Purkinje cell (primary cell): ENCODE measurements around the gene PSMD10. TPM values are rescaled to one million over a fixed set of nuclear protein-coding genes. Genes with fewer than 3 reads are reported as not detected.

Experiments
- polyA plus RNA-seq: library from polyadenylated mRNA; unstranded; fragments of >200 nt; fragmentation: Nextera tagmentation; gene quantifications from 2 replicates; pipeline ENCODE4 v1.2.1, GENCODE V29; 2014

Gene PSMD10, protein sequence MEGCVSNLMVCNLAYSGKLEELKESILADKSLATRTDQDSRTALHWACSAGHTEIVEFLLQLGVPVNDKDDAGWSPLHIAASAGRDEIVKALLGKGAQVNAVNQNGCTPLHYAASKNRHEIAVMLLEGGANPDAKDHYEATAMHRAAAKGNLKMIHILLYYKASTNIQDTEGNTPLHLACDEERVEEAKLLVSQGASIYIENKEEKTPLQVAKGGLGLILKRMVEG
- 81.6 and 127 TPM in 2 replicates for polyA plus RNA-seq

DNA sequence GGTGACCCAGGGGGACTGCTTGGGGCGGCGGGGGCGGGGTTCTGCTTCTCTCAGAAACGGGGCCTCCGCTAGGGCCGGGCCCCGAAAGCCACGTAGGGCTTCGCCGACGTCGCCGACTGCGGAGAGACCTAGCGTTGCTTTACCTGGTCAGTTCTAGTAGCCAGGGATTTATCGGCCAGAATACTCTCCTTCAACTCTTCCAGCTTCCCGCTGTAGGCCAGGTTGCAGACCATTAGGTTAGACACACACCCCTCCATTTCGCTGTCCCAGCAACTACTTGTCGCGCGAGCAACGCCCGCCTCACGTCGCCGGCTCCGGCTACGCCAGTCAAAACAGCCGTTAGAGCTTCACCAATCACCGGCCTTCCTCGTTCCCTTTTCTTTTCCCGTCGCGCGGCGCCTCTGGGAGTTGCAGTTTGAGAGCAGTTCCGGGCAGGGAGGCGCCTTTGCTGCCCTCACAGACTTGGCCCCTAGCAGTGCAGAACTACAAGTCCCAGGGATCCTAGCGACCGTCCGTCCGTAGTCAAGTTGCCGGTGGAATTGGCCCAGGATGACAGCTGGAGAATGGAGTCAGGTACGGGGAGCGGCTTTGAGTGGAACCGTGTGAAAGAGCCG is at the start of gene PSMD10, which contains the start of gene ATG4A:
TSS of gene PSMD10 (minus strand) at position 279 of the 614 bp plus-strand sequence. CDS start at position 257, 22 bp downstream.
TSS of gene ATG4A (plus strand) at position 515 of the 614 bp plus-strand sequence. CDS start at position 564, 49 bp downstream.

DNA sequence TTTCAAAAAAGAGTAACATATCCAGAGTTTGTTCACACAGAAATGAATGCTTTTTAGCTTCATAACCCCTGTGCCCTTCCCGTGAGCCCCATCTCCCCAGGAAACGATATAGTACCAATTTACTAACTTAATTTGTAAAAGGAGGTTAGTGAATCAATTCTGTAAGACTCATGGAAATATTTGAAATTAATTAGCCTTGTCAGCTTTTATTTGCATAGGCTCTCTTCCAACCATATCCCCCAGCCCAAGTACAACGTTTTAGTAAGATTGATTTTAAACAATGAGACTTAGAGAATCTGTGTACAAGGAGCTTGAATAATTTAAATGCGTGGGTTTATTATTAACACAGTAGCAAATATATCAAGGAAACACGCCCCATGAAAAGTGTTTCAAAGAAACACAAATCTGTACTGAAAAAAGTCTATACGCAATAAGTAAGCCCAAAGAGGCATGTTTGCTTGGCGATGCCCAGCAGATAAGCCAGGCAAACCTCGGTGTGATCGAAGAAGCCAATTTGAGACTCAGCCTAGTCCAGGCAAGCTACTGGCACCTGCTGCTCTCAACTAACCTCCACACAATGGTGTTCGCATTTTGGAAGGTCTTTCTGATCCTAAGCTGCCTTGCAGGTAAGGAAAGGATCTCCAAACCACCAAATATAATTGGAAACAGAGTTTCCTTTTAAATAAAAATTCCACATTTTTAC is 46.6 kb downstream of the PSMD10 start, which contains the start of gene VSIG1:
TSS of gene VSIG1 (plus strand) at position 512 of the 703 bp plus-strand sequence. CDS start at position 578, 66 bp downstream.

Other genes starting within 250 kb of the PSMD10 start
- gene TEX13B, start 109.2 kb downstream of the PSMD10 start, polyA plus RNA-seq: not detected in 2 replicates
- gene VSIG1, start 46.5 kb downstream of the PSMD10 start, polyA plus RNA-seq: 0.32 TPM in 1 of 2 replicates, not detected in the other
- gene ATG4A, start 236 bp upstream of the PSMD10 start, polyA plus RNA-seq: 15.9 and 19.3 TPM in 2 replicates